ENCODE results near the gene HNRNPUL2. TPM values are rescaled to one million over a fixed set of nuclear protein-coding genes. Genes with fewer than 3 reads are reported as not detected.
A peak's percentile ranks its signal among the peaks of the same experiment; 100 is the strongest.

Gene HNRNPUL2
- total and polyA plus RNA-seq, 9 of the 15 experiments (the other 6 are each of a cell fraction or from before 2014, with no cell fraction given), result 0.89 to 44.3 (median 15.2) TPM

DNA sequence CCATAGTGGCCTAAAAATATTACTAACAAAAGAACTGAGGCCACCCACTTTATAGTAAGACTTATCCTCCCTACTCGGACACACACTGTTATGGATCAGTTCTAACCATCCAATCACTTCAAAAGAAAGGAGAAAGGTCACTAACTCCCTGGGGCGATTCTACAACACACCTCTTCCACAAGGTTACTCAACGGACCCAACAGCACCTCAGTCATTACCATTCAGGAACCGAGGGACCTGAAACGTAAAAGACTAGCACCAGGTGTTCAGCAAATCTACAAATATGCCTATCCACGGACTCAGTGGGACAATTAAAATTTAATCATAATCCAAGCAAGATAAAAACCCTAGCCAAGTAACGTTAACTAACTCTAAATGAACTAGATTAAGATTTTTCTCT lies 1.6 kb downstream of the HNRNPUL2 start:
- Histone ChIP-seq H2AFZ (ENCODE audit: low read depth, low read length) (no peak overlapping the region), H3K9me1 (ENCODE audit: control insufficient read depth, insufficient read depth, low read length) (no peaks in the 10 kb centered on the region), H3K27me3 (ENCODE audit: control insufficient read depth in 2 of 2, insufficient read depth in 2 of 2, low read length in 2 of 2) (no peaks in the 10 kb centered on the region), H3K9ac (ENCODE audit: insufficient read depth in 1 of 2, low read depth in 2 of 2, low read length in 2 of 2) (peak overlapping the region; percentile 98 to 100), H3K4me1 (replicated peaks in 1 of 2; ENCODE audit: control insufficient read depth in 2 of 2, insufficient read depth in 2 of 2, low read length in 2 of 2) (peaks cover 13 to 19% of the 10 kb centered on the region in 2 experiments; a peak in 4 of 5 replicates), H3K27ac (ENCODE audit: extremely low read depth, low read depth, low read length) (peak overlapping the region; percentile 99), H4K20me1 (replicated peaks; ENCODE audit: control insufficient read depth, insufficient read depth, low read length) (peaks cover 6% of the 10 kb centered on the region; the same call in 1 of the 2 replicates), H3K4me3 (peak overlapping the region; percentile 90), H3K79me2 (ENCODE audit: control insufficient read depth, insufficient read depth, low read length) (peaks cover 86% of the 10 kb centered on the region), H3K4me2 (ENCODE audit: insufficient read depth, low read length) (peak overlapping the region; percentile 100), H3K36me3 (ENCODE audit: control insufficient read depth, insufficient read depth, low read length) (peaks cover 60% of the 10 kb centered on the region), H3K9me3 (replicated peaks; ENCODE audit: control insufficient read depth, insufficient read depth, low read depth, low read length) (no peaks in the 10 kb centered on the region)
- WGBS (ENCODE audit: insufficient coverage, low coverage, missing lambda C conversion rate), result 0% methylated on average over 7 of the region's 7 CpGs
- FAIRE-seq (no peak), DNase-seq (ENCODE audit: extremely low read depth in 1 of 4, low spot score in 3 of 4) (peak in 1 of 4 experiments; percentile 32), ATAC-seq (no peak)
- ChIA-PET POLR2A (interaction anchor here (0.8 to 4.5 kb wide), 9 partner anchors 8 to 134 kb away, joined by 3 to 31 read pairs (median 4); partner anchors contain the start of genes BSCL2, GANAB, GNG3 and LBHD1), CTCF (ENCODE audit: low intra/inter-chr PET ratio) (interaction anchor here (0.6 kb wide), 1 partner anchor 80 kb away, joined by 5 read pairs; the partner anchor contains the start of gene NXF1)
- BruUV-seq (replicated peaks), result TSS peak; percentile 43
- intact Hi-C loops (cut with micrococcal nuclease), result loop anchor here (2.0 to 10.0 kb wide), 6 partner anchors 19 to 137 kb away; partner anchors contain the start of genes BSCL2, GNG3, POLR2G and TMEM179B
- in situ Hi-C loops (cut with MboI), result no loop called here
- no peak for TF ChIP-seq MEIS2 (IDR thresholded peaks at IDR 0.05; ENCODE audit: partially characterized antibody)
- TF ChIP-seq, protein P1, sequence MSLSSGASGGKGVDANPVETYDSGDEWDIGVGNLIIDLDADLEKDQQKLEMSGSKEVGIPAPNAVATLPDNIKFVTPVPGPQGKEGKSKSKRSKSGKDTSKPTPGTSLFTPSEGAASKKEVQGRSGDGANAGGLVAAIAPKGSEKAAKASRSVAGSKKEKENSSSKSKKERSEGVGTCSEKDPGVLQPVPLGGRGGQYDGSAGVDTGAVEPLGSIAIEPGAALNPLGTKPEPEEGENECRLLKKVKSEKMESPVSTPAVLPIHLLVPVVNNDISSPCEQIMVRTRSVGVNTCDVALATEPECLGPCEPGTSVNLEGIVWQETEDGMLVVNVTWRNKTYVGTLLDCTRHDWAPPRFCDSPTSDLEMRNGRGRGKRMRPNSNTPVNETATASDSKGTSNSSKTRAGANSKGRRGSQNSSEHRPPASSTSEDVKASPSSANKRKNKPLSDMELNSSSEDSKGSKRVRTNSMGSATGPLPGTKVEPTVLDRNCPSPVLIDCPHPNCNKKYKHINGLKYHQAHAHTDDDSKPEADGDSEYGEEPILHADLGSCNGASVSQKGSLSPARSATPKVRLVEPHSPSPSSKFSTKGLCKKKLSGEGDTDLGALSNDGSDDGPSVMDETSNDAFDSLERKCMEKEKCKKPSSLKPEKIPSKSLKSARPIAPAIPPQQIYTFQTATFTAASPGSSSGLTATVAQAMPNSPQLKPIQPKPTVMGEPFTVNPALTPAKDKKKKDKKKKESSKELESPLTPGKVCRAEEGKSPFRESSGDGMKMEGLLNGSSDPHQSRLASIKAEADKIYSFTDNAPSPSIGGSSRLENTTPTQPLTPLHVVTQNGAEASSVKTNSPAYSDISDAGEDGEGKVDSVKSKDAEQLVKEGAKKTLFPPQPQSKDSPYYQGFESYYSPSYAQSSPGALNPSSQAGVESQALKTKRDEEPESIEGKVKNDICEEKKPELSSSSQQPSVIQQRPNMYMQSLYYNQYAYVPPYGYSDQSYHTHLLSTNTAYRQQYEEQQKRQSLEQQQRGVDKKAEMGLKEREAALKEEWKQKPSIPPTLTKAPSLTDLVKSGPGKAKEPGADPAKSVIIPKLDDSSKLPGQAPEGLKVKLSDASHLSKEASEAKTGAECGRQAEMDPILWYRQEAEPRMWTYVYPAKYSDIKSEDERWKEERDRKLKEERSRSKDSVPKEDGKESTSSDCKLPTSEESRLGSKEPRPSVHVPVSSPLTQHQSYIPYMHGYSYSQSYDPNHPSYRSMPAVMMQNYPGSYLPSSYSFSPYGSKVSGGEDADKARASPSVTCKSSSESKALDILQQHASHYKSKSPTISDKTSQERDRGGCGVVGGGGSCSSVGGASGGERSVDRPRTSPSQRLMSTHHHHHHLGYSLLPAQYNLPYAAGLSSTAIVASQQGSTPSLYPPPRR (CRISPR knock-in tag; IDR thresholded peaks at IDR 0.05; ENCODE audit: borderline replicate concordance), result no peak
- TF ChIP-seq, protein P2, sequence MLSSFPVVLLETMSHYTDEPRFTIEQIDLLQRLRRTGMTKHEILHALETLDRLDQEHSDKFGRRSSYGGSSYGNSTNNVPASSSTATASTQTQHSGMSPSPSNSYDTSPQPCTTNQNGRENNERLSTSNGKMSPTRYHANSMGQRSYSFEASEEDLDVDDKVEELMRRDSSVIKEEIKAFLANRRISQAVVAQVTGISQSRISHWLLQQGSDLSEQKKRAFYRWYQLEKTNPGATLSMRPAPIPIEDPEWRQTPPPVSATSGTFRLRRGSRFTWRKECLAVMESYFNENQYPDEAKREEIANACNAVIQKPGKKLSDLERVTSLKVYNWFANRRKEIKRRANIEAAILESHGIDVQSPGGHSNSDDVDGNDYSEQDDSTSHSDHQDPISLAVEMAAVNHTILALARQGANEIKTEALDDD (IDR thresholded peaks at IDR 0.05), result peak; percentile 78
- TF ChIP-seq, protein P3, sequence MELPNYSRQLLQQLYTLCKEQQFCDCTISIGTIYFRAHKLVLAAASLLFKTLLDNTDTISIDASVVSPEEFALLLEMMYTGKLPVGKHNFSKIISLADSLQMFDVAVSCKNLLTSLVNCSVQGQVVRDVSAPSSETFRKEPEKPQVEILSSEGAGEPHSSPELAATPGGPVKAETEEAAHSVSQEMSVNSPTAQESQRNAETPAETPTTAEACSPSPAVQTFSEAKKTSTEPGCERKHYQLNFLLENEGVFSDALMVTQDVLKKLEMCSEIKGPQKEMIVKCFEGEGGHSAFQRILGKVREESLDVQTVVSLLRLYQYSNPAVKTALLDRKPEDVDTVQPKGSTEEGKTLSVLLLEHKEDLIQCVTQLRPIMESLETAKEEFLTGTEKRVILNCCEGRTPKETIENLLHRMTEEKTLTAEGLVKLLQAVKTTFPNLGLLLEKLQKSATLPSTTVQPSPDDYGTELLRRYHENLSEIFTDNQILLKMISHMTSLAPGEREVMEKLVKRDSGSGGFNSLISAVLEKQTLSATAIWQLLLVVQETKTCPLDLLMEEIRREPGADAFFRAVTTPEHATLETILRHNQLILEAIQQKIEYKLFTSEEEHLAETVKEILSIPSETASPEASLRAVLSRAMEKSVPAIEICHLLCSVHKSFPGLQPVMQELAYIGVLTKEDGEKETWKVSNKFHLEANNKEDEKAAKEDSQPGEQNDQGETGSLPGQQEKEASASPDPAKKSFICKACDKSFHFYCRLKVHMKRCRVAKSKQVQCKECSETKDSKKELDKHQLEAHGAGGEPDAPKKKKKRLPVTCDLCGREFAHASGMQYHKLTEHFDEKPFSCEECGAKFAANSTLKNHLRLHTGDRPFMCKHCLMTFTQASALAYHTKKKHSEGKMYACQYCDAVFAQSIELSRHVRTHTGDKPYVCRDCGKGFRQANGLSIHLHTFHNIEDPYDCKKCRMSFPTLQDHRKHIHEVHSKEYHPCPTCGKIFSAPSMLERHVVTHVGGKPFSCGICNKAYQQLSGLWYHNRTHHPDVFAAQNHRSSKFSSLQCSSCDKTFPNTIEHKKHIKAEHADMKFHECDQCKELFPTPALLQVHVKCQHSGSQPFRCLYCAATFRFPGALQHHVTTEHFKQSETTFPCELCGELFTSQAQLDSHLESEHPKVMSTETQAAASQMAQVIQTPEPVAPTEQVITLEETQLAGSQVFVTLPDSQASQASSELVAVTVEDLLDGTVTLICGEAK (IDR thresholded peaks at IDR 0.05), result no peak
- TF ChIP-seq, protein P3 (CRISPR knock-in tag; IDR thresholded peaks at IDR 0.05), result no peak
